AG09319 (cell line): Measurements from ENCODE around the gene TUBGCP5.

ENCODE experiments used
- DNase-seq: peaks from one replicate; pipeline ENCODE4 v3.0.0-alpha.2; 2010; ENCODE audit warnings: low read depth; ENCODE audit errors: extremely low read depth
- TF ChIP-seq, protein P1 (sequence below): IDR thresholded peaks from 2 replicates; pipeline ENCODE4 v1.5.1; 2011; ENCODE audit warnings: low read depth, mild to moderate bottlenecking, inconsistent platforms, low read length, moderate library complexity

TUBGCP5 gene

DNA sequence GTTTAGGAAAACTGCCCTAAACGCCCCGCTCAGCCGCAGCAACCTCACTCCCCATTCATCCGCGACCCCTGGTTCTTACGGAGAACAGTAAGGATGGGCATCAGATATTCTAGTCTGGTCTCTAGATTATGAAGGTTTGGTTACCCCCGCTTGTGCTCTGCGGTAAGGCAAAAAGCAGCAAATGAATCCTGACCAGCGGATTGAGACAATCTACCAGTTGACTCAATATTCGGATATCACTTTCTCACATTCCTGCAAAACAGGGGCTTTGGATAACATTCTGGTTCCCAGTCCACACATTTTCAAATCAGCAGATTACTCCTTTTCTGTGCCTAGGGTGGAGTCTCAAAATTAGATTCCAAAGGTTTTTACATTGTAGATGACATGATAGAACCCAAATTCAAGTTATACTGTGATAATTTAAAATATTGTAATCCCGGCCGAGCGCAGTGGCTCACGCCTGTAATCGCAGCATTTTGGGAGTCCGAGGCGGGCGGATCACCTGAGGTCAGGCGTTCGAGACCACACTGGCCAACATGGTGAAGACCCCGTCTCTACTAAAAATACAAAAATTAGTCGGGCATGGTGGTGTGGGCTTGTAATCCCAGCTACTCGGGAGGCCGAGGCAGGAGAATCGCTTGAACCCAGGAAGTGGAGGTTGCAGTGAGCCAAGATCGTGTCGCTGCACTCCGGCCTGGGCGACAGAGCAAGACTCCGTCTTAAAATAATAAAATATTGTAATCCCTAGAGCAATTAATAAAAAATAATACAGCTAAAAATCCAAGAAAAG lies 58.1 kb downstream of the TUBGCP5 start:
- no peak for DNase-seq
- TF ChIP-seq, protein P1, sequence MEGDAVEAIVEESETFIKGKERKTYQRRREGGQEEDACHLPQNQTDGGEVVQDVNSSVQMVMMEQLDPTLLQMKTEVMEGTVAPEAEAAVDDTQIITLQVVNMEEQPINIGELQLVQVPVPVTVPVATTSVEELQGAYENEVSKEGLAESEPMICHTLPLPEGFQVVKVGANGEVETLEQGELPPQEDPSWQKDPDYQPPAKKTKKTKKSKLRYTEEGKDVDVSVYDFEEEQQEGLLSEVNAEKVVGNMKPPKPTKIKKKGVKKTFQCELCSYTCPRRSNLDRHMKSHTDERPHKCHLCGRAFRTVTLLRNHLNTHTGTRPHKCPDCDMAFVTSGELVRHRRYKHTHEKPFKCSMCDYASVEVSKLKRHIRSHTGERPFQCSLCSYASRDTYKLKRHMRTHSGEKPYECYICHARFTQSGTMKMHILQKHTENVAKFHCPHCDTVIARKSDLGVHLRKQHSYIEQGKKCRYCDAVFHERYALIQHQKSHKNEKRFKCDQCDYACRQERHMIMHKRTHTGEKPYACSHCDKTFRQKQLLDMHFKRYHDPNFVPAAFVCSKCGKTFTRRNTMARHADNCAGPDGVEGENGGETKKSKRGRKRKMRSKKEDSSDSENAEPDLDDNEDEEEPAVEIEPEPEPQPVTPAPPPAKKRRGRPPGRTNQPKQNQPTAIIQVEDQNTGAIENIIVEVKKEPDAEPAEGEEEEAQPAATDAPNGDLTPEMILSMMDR, result no peak

DNA sequence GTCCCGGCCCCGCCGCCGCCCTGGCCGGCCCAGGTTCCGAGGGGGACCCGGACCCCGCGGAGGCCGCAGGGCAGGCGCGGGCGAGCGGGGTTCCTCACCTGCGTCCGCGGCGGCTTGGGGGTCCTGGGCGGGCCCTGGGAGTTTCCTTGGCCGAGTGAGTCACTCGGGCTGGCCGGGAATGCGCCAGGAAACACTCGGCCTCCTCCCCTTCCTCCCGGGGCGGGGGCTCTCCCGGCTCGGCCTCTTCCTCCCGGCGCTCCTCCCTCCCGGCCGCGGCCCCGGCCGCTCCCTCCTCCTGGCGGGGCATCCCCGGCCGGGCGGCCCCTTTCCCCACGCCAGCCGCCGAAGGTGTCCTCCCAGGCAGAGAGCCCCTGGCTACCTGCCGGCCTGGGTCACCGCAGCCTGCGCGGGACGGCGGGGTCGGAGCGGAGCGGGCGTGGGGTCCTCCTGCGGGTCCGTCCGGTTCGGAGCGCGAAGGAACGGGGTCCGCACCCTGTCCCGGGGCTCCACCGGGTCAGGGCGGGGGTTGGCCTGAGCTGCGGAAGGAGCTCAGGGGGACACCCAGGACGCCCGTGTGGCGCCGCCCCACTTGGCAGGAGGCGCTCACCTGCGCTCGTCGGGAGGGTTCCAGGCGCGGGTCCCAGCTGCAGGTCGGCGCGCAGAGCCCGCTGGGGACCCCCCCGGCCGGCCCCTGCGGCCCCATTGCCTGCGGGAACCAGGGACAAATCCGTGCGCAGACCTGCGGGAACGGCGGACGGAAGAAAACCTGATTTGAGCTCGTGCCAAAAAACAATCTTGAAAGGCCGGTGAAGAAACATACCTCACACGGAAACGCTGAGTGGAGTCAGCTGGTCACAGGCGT lies 58.9 kb downstream of the TUBGCP5 start, which contains the start of gene CYFIP1:
TSS of gene CYFIP1 (minus strand) at position 180 of the 862 bp plus-strand sequence. CDS start 33,083 bp downstream, outside the sequence.
- peak; percentile 58 for DNase-seq
- TF ChIP-seq, protein P1, result no peak

DNA sequence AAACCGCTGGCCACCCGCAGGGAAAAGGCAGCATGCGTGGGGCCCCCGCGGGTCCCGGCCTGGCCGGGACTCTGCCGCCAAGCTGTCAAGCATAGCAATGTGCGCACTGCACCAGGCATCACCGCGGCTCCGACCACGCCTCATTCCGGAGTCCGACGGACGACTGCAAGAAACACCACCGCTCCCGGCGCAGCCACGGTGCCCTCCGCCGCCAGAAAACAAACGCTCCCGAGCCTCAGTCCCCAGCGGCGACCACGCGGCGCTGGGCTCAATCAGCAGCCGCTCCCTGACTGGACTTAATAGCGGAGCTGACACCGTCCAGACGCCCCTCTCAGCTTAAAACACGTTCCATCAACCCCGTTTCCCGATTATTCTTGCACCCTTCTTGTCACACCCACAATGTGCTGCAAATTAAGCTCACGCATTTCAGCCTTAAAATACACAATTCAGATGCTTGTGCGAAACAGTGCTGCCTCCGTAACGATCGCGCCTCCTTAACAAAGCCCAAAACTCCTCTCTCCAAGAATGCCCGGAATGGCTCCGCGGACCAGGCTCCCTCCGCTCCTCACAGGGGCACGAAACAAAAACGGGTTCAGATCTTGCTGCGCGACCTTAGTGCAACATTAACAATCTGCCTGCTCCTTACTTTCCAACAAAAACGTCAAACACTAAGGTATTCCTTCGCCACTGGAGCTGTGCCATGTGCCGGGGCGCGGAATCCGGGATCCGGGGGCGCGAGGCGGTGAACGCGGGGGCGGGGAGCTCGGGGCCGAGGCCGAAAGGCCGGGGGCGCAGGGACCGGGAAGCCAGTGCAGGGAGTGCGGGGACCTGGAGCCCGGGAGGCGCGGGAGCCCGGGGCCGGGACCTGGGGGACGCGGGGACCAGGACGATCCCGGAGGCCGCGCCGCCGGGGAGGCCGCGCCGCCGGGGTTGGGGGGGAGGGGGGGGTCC lies 59.9 kb downstream of the TUBGCP5 start:
- TF ChIP-seq, protein P1, result no peak; the same call in 1 of the 2 replicates
- DNase-seq, result no peak

DNA sequence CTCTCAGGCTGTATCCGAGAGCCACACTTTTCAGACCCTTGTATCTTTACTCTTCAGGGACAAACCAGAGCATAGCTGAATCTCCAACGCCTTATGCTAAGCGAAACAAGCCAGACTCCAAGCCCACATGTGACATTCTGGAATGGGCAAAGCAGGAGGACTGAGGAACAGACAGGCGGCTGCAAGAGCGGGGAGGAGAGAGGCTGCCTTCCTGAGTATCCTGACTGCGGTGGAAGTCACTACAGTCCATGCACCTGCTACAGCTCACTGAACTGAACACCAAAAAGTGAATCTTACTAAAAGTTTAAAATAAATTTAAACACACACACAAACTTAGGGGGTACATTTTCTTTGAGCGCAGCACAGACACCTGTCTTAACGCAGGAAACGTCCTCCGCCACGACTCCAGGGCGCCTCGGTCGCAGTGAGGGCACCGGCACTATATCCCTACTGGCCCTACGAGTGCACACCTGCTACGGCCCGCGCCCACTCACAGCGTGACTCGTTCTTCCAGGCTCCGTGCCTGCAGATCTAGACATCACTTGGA lies 60.6 kb downstream of the TUBGCP5 start:
- DNase-seq, result no peak
- TF ChIP-seq, protein P1, result no peak

DNA sequence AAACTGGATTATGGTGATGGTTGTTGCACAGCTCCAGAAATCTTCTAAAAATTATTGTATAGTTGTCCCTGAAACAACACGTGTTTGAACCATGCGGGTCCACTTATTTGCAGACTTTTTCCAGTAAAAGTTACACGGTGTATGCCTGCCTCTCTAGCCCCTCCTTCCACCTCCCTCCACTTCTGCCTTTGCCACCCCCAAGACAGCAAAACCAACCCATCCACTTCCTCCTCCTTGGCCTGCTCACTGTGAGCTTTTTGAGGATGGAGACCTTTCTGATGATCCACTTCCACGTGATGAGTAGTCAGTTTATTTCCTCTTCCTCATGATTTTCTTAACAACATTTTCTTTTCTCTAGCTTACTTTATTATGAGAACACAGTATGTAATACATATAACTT lies 64.6 kb downstream of the TUBGCP5 start:
- TF ChIP-seq, protein P1, result no peak
- DNase-seq, result no peak

DNA sequence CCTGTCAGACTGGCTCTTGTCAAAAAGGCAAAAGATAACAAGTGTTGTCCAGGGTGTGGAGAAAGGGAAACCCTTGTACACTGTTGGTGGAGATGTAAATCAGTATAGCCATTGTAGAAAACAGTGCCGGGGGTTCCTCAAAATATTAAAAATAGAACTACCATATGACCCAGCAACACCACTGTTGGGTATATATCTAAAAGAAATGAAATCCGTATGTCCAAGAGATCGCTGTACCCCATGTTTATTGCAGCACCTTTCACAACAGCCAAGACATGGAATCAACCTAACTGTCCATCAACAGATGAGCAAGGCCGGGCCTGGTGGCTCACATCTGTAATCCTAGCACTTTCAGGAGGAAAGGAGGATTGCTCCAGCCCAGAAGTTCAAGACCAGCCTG lies 65.4 kb downstream of the TUBGCP5 start:
- no peak for DNase-seq
- TF ChIP-seq, protein P1, result no peak
